Stimulated activated CD8-positive, alpha-beta memory T cell treated with anti-CD3 and anti-CD28 coated beads, Interleukin-15, amount 100 ng/mL, for 48 hours (primary cell): Measurements from ENCODE around the gene MEOX2.

Experiments used
- DNase-seq, 2 donors: peaks; one replicate each; pipeline ENCODE4 v3.0.0-alpha.2; 2020; ENCODE audit warnings: low read depth in 2 of 2

The MEOX2 gene

GRCh38 chr7:15686295-15686956, at the start of gene MEOX2:
Gene MEOX2 (minus strand): TSS chr7:15686683. CDS start chr7:15686402, 281 bp downstream.
- no peak for DNase-seq

- no peak for DNase-seq
These were observed 43.3 kb upstream of the MEOX2 start for GRCh38 chr7:15729746-15730145.

GRCh38 chr7:15725051-15725450, 38.6 kb upstream of the MEOX2 start:
- DNase-seq = no peak

GRCh38 chr7:15723841-15724240, 37.4 kb upstream of the MEOX2 start:
- no peak for DNase-seq

- no peak for DNase-seq
These were observed 34.5 kb upstream of the MEOX2 start for GRCh38 chr7:15720849-15721471.

GRCh38 chr7:15719311-15719710, 32.8 kb upstream of the MEOX2 start:
- DNase-seq = no peak

- DNase-seq = no peak
These were observed 29.0 kb upstream of the MEOX2 start for GRCh38 chr7:15715435-15715834.

GRCh38 chr7:15709978-15710377, 23.5 kb upstream of the MEOX2 start:
- no peak for DNase-seq

GRCh38 chr7:15707570-15707969, 21.1 kb upstream of the MEOX2 start:
- no peak for DNase-seq

GRCh38 chr7:15703732-15704131, 17.2 kb upstream of the MEOX2 start:
- no peak for DNase-seq

- no peak for DNase-seq
These were observed 6.1 kb upstream of the MEOX2 start for GRCh38 chr7:15692501-15693020.

- no peak for DNase-seq
These were observed 2.4 kb upstream of the MEOX2 start for GRCh38 chr7:15688911-15689310.

GRCh38 chr7:15688279-15688626, 1.8 kb upstream of the MEOX2 start:
- DNase-seq = no peak

- no peak for DNase-seq
These were observed 1.2 kb upstream of the MEOX2 start for GRCh38 chr7:15687546-15688278.

- DNase-seq = no peak
These were observed 568 bp upstream of the MEOX2 start for GRCh38 chr7:15686957-15687545.

GRCh38 chr7:15685358-15686294, 857 bp downstream of the MEOX2 start:
- DNase-seq = no peak

- DNase-seq = no peak
These were observed 1.6 kb downstream of the MEOX2 start for GRCh38 chr7:15684871-15685270.

- DNase-seq = no peak
These were observed 2.2 kb downstream of the MEOX2 start for GRCh38 chr7:15684111-15684800.

- DNase-seq = no peak
These were observed 3.7 kb downstream of the MEOX2 start for GRCh38 chr7:15682751-15683245.

- DNase-seq = no peak
These were observed 4.4 kb downstream of the MEOX2 start for GRCh38 chr7:15682111-15682510.

- DNase-seq = no peak
These were observed 4.9 kb downstream of the MEOX2 start for GRCh38 chr7:15681631-15682030.
